NB4 (cell line): ENCODE data around the gene PLCE1.

Experiments
- POLR2A ChIP-seq: IDR thresholded peaks from 2 replicates; pipeline ENCODE4 v1.6.1; 2011; ENCODE audit warnings: mild to moderate bottlenecking; ENCODE audit not compliant: insufficient read length; ENCODE audit errors: extremely low read depth
- TF ChIP-seq, protein P1 (sequence below): IDR thresholded peaks from 2 replicates; pipeline ENCODE4 v1.6.1; 2011; ENCODE audit warnings: low read depth, low read length
- TF ChIP-seq, protein P2 (sequence below): IDR thresholded peaks from one replicate; pipeline ENCODE4 v1.5.1; 2012; ENCODE audit warnings: low read depth, low read length

GRCh38 chr10:94024407-94024806 is 30.7 kb downstream of the PLCE1 start:
- TF ChIP-seq, protein P1, sequence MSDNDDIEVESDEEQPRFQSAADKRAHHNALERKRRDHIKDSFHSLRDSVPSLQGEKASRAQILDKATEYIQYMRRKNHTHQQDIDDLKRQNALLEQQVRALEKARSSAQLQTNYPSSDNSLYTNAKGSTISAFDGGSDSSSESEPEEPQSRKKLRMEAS: no peak
- TF ChIP-seq POLR2A: no peak
- TF ChIP-seq, protein P2, sequence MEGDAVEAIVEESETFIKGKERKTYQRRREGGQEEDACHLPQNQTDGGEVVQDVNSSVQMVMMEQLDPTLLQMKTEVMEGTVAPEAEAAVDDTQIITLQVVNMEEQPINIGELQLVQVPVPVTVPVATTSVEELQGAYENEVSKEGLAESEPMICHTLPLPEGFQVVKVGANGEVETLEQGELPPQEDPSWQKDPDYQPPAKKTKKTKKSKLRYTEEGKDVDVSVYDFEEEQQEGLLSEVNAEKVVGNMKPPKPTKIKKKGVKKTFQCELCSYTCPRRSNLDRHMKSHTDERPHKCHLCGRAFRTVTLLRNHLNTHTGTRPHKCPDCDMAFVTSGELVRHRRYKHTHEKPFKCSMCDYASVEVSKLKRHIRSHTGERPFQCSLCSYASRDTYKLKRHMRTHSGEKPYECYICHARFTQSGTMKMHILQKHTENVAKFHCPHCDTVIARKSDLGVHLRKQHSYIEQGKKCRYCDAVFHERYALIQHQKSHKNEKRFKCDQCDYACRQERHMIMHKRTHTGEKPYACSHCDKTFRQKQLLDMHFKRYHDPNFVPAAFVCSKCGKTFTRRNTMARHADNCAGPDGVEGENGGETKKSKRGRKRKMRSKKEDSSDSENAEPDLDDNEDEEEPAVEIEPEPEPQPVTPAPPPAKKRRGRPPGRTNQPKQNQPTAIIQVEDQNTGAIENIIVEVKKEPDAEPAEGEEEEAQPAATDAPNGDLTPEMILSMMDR: no peak
